GM06990 (cell line): ENCODE measurements around the gene PAQR4.

ENCODE experiments used
- DNase-seq: peaks from one replicate; pipeline ENCODE4 v3.0.0-alpha.2; 2011; ENCODE audit not compliant: insufficient read length; ENCODE audit errors: extremely low read depth
- H3K27me3 ChIP-seq: replicated peaks from 2 replicates; pipeline ENCODE4 v1.6.0; 2011; ENCODE audit warnings: low read length; ENCODE audit not compliant: control insufficient read depth, insufficient read depth
- H3K36me3 ChIP-seq: 2 replicates; pipeline ENCODE4 v1.5.1; 2011; ENCODE audit warnings: low read length; ENCODE audit not compliant: control insufficient read depth, insufficient read depth
- H3K4me3 ChIP-seq: replicated peaks from 2 replicates; pipeline ENCODE4 v1.5.1; 2011; ENCODE audit warnings: low read depth, mild to moderate bottlenecking, control low read depth, low read length
- CTCF ChIP-seq: IDR thresholded peaks from 2 replicates; pipeline ENCODE4 v1.5.1; 2011; ENCODE audit warnings: low read length, control low read depth, mild to moderate bottlenecking, inconsistent platforms; ENCODE audit not compliant: insufficient read depth, poor library complexity, severe bottlenecking

PAQR4 gene

GRCh38 chr16:2992383-2993081 is 23.4 kb downstream of the PAQR4 start:
- H3K27me3 ChIP-seq, result no peaks in the 10 kb centered on the region; the same call in 1 of the 2 replicates
- TF ChIP-seq CTCF, result no peak
- H3K4me3 ChIP-seq, result no peak overlapping the region
- H3K36me3 ChIP-seq, result no peaks in the 10 kb centered on the region
- DNase-seq, result no peak

DNA sequence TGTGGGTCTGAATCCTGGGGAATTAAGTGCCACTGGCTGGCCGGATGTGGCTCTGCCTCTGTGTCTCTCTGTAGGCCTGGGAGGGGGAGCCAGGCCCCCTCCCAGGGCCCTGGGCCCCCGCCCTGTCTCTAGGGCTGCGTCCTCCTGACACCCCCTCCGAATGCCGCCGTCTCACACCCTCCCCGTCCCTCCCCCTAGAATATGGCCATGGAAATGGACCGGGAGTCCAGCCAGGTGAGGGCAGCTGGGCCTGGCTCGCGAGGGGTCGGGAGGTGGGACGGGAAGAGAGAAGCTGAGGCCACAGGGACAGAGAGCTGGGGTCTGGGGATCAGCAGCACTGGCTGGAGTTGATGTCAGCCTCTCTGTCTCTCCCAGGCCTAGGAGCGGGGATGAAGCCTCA is 27.1 kb downstream of the PAQR4 start:
- H3K4me3 ChIP-seq, result no peak overlapping the region
- no peak for DNase-seq
- no peaks in the 10 kb centered on the region for H3K36me3 ChIP-seq
- no peak for TF ChIP-seq CTCF
- H3K27me3 ChIP-seq, result peaks cover 1% of the 10 kb centered on the region

DNA sequence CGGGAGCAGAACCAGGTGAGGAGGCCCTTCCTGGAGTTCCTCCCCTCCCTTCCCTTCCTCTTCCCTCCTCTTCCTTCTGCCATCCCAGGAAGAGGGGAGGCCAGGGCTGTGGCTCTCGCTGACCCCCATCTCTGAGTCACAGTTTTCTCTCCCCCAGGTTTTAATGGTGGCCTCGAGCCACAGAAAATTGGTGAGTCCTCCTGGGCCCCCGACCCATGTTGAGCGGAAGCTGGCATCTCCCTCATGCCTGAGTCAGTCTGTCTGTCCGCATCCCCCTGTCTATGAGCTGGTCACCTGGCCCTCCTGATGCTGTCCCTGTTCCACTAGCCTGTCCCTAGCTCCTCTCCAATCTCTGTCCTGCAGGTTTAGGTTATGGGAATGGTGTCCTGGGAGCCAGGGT is 30.8 kb downstream of the PAQR4 start:
- no peak for TF ChIP-seq CTCF
- H3K36me3 ChIP-seq, result no peaks in the 10 kb centered on the region
- no peak overlapping the region for H3K4me3 ChIP-seq
- DNase-seq, result no peak
- H3K27me3 ChIP-seq, result peaks cover 1% of the 10 kb centered on the region

DNA sequence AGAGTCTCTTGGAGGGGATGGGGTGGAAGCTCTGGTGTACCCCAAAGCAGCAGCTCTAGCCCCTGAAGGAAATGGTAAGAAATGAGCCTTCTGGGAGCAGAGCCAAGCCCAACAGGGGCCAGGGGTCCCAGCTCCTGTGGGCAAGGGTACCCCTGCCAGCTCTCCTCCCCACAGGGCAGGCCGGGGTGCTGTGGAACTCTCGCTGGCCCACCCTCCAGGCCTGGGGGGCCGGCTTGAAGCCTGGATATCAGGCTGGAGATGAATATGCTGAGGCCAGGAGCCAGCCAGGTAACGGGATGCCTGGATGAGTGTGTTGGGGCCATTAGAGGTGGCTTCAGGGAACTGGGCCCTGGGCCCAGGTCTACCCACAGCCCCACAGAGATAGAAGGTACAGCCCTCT is 31.4 kb downstream of the PAQR4 start:
- Histone ChIP-seq H3K36me3 (no peaks in the 10 kb centered on the region), H3K4me3 (no peak overlapping the region), H3K27me3 (peaks cover 1% of the 10 kb centered on the region)
- no peak for DNase-seq
- no peak for TF ChIP-seq CTCF

GRCh38 chr16:3001316-3001715 is 32.2 kb downstream of the PAQR4 start:
- TF ChIP-seq CTCF, result no peak
- DNase-seq, result no peak
- H3K27me3 ChIP-seq, result peaks cover 1% of the 10 kb centered on the region

More at GRCh38 chr16:3001316-3001715, 32.2 kb downstream of the PAQR4 start:
- Histone ChIP-seq H3K36me3 (no peaks in the 10 kb centered on the region), H3K4me3 (no peak overlapping the region)
